Measurements from ENCODE around the gene KNOP1. TPM values are rescaled to one million over a fixed set of nuclear protein-coding genes. Genes with fewer than 3 reads are reported as not detected.

The KNOP1 gene
- total and polyA plus RNA-seq, 2 of the 13 experiments (the other 11 are each of a cell fraction or from before 2014, with no cell fraction given) = 21.2 to 57.5 TPM

DNA sequence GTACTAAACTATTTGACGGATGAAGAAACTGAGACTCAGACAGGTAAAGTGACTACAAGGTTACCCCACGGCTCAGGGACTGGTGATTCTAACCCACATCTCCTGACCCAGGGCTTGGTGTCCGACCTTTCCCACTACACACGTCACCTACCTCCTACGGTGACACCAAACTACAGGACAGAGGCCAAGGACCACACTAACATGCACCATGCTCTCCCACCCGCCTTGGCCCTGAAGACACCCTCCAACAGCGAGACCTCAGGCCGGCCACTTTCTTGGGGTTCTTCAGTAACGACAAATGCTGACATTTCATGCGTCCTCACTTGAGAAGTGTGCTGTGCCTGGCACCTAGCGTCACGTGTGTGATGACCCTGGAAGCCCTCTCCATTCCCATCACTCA is 6.4 kb downstream of the KNOP1 start (continued):
- TF ChIP-seq ZNF484 (CRISPR knock-in tag; IDR thresholded peaks at IDR 0.05; ENCODE audit: borderline replicate concordance, low read depth) (no peak), ZNF30 (CRISPR knock-in tag; IDR thresholded peaks at IDR 0.05) (peak; percentile 71; the same call in 1 of the 2 replicates), ZNF720 (CRISPR knock-in tag; IDR thresholded peaks at IDR 0.05) (0 out of 2 replicates have a peak, but pooled peaks have one; percentile 41), ZSCAN29 (CRISPR knock-in tag; conservative IDR thresholded peaks at IDR 0.05) (no peak), PLRG1 (conservative IDR thresholded peaks at IDR 0.05) (no peak), RBFOX2 (IDR thresholded peaks at IDR 0.05; ENCODE audit: low read depth, low read length) (0 out of 2 replicates have a peak, but pooled peaks have one; percentile 2), GFI1 (CRISPR knock-in tag; IDR thresholded peaks at IDR 0.05; ENCODE audit: borderline replicate concordance) (no peak), ZNF20 (CRISPR knock-in tag; IDR thresholded peaks at IDR 0.05) (no peak), KDM5A (IDR thresholded peaks at IDR 0.05; ENCODE audit: borderline replicate concordance, low read length) (no peak), AHR (CRISPR knock-in tag; IDR thresholded peaks at IDR 0.05) (peak; percentile 48; the same call in 1 of the 2 replicates), ZNF773 (CRISPR knock-in tag; IDR thresholded peaks at IDR 0.05; ENCODE audit: borderline replicate concordance) (no peak), THYN1 (CRISPR knock-in tag; IDR thresholded peaks at IDR 0.05; ENCODE audit: borderline replicate concordance, low read depth) (no peak), NFE2L1 (CRISPR knock-in tag; IDR thresholded peaks at IDR 0.05; ENCODE audit: borderline replicate concordance) (0 out of 2 replicates have a peak, but pooled peaks have one; percentile 20), RBM22 (optimal IDR thresholded peaks at IDR 0.05; ENCODE audit: low read length) (peak; percentile 77), ZNF670 (CRISPR knock-in tag; IDR thresholded peaks at IDR 0.05; ENCODE audit: borderline replicate concordance) (no peak), PITX1 (CRISPR knock-in tag; IDR thresholded peaks at IDR 0.05) (0 out of 2 replicates have a peak, but pooled peaks have one; percentile 5), ZNF577 (CRISPR knock-in tag; IDR thresholded peaks at IDR 0.05; ENCODE audit: borderline replicate concordance, low read depth) (no peak), ZNF451 (CRISPR knock-in tag; IDR thresholded peaks at IDR 0.05) (no peak)
- TF ChIP-seq, protein P1, sequence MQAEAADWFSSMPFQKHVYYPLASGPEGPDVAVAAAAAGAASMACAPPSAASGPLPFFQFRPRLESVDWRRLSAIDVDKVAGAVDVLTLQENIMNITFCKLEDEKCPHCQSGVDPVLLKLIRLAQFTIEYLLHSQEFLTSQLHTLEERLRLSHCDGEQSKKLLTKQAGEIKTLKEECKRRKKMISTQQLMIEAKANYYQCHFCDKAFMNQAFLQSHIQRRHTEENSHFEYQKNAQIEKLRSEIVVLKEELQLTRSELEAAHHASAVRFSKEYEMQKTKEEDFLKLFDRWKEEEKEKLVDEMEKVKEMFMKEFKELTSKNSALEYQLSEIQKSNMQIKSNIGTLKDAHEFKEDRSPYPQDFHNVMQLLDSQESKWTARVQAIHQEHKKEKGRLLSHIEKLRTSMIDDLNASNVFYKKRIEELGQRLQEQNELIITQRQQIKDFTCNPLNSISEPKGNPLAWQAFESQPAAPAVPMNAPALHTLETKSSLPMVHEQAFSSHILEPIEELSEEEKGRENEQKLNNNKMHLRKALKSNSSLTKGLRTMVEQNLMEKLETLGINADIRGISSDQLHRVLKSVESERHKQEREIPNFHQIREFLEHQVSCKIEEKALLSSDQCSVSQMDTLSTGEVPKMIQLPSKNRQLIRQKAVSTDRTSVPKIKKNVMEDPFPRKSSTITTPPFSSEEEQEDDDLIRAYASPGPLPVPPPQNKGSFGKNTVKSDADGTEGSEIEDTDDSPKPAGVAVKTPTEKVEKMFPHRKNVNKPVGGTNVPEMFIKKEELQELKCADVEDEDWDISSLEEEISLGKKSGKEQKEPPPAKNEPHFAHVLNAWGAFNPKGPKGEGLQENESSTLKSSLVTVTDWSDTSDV (CRISPR knock-in tag; IDR thresholded peaks at IDR 0.05) = peak; percentile 83; the same call in 1 of the 2 replicates
- TF ChIP-seq, protein P2, sequence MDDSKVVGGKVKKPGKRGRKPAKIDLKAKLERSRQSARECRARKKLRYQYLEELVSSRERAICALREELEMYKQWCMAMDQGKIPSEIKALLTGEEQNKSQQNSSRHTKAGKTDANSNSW (CRISPR knock-in tag; IDR thresholded peaks at IDR 0.05; ENCODE audit: borderline replicate concordance) = no peak
- TF ChIP-seq, protein P3, sequence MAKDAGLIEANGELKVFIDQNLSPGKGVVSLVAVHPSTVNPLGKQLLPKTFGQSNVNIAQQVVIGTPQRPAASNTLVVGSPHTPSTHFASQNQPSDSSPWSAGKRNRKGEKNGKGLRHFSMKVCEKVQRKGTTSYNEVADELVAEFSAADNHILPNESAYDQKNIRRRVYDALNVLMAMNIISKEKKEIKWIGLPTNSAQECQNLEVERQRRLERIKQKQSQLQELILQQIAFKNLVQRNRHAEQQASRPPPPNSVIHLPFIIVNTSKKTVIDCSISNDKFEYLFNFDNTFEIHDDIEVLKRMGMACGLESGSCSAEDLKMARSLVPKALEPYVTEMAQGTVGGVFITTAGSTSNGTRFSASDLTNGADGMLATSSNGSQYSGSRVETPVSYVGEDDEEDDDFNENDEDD (CRISPR knock-in tag; IDR thresholded peaks at IDR 0.05; ENCODE audit: borderline replicate concordance) = 0 out of 2 replicates have a peak, but pooled peaks have one; percentile 19
- TF ChIP-seq, protein P4, sequence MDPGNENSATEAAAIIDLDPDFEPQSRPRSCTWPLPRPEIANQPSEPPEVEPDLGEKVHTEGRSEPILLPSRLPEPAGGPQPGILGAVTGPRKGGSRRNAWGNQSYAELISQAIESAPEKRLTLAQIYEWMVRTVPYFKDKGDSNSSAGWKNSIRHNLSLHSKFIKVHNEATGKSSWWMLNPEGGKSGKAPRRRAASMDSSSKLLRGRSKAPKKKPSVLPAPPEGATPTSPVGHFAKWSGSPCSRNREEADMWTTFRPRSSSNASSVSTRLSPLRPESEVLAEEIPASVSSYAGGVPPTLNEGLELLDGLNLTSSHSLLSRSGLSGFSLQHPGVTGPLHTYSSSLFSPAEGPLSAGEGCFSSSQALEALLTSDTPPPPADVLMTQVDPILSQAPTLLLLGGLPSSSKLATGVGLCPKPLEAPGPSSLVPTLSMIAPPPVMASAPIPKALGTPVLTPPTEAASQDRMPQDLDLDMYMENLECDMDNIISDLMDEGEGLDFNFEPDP (CRISPR knock-in tag; conservative IDR thresholded peaks at IDR 0.05) = 0 out of 2 replicates have a peak, but pooled peaks have one; percentile 63
- TF ChIP-seq, protein P5, sequence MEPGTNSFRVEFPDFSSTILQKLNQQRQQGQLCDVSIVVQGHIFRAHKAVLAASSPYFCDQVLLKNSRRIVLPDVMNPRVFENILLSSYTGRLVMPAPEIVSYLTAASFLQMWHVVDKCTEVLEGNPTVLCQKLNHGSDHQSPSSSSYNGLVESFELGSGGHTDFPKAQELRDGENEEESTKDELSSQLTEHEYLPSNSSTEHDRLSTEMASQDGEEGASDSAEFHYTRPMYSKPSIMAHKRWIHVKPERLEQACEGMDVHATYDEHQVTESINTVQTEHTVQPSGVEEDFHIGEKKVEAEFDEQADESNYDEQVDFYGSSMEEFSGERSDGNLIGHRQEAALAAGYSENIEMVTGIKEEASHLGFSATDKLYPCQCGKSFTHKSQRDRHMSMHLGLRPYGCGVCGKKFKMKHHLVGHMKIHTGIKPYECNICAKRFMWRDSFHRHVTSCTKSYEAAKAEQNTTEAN (CRISPR knock-in tag; conservative IDR thresholded peaks at IDR 0.05) = no peak

All from HepG2 (cell line).